HG03025 (cell line): ENCODE results near the gene FGFR2.

Experiments used
- ATAC-seq: cut with Tn5 transposase; IDR thresholded peaks from one replicate; pipeline ENCODE4 v1.9.1; 2021; ENCODE audit warnings: mild to moderate bottlenecking, moderate library complexity; ENCODE audit not compliant: unreplicated experiment, low FRiP score

FGFR2 gene

DNA sequence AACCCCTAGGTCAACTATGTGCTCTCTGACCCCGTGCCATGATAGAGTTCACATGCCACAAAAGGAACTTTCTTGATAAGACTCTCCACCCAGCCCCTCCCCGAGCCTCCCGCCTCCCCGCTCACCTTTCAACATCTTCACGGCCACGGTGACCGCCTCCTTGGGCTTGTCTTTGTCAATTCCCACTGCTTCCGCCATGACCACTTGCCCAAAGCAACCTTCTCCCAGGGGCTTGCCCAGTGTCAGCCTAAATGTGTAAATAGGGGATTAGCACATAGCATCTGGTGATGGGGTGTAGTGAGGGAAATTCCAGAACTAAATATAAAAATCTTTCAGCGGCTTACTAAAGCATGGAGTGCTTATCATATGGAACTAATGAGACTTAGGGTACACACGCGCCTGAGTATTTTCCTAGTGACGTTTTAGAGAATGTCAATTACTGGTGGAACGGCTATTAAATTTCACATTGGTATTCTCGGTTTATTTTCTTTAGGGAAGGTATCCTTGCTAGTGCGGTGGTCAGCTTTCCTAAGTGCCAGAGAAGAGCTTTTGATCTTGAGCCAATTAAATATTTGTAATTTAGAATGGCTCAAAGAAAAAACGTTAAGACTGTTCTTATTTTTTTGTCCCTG, 97.4 kb downstream of the FGFR2 start:
- ATAC-seq, result no peak

DNA sequence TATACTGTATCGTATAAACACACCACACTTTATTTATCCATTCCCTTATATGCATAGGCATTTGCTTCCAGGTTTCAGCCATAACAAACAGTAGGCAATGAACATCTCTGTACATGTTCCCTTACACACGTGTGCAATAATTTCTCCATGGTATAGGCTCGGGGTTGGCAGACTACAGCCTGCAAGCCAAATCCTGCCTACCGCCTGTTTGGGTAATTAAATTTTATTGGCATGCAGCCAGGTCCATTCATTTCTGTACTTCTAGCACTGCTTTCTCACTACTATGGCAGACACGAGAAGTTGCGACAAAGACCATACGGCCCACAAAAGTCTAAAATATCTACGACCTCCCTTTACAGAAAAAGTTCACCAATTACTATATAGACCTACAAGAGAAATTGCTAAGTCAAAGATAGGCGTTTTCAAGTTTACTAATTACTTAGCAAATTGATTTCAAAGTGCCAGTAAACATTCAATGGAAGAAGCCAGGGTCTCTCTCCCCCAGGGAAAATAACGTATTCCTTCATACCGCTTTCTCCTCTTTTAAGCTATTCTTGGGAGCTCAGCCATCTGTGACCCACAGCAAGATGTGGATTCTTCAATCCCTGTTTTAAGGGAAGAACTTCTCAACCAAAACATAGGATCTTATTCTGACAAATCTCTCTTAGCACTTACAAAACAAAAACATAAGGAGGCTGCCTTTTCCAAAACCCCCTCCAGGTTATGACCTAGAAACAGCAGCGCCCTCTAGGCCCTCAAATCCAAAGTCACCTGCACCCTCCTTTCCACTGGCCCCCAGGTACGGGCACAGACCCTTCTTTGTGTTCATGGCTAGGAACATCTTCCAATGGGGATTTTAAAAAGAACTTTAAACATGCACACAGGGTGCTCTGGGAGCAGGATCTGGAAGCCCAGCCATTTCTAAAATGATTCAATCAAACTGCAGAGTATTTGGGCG, 100.5 kb downstream of the FGFR2 start:
- ATAC-seq, result no peak

GRCh38 chr10:121495719-121496118, 102.5 kb downstream of the FGFR2 start:
- no peak for ATAC-seq

DNA sequence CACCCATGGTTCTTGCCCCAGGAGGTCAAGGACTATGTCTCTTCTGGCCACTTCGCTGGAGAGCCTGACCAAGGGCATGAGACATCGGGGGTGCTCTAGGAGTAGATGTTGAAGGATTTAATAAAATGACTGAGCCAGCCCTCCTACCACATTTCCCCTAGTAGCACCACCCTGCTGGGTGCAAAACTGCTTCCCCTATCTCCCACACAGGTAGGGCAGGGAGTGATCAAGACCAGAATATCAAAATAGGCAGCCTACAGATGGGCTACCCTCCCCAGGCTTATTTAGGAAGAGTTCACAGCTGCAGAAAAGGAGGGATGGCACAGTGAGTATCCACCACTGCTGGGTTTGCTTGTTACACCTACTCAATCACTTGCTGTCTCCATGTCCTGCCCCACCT, 103.9 kb downstream of the FGFR2 start:
- ATAC-seq, result no peak

GRCh38 chr10:121493521-121493920, 104.7 kb downstream of the FGFR2 start:
- ATAC-seq, result no peak

GRCh38 chr10:121490871-121491519, 107.2 kb downstream of the FGFR2 start:
- no peak for ATAC-seq

DNA sequence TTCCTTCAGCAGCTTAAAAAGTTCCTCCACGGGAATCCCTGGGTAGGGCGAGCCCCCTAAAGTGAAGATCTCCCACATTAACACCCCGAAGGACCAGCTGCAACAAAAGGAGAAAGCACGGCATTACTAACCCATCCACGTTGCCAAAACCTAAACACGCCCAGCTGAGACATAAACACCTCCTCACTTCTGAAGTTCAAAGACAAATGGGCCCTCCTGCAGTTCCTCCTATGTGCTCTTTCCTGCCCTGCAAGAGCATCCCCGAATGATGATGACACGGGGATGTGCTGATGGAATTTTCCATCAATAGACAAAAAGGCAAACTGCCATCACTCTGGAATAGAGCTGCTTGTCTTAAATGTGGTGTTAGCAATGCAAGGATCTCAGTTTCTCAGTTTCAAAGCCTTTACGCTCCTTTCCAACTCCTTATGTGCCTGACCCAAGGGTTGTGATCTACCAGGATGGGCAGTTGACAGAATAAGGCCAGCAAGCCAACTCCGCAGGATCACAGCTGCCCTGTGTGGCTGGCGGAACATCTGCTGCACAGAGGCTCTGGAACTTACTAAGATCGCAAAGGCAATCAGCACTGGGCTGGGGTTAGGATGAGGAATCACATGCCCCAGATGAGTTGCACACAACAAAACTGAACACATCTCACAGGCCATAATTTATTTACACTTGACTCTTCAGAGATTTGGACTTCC, 112.7 kb downstream of the FGFR2 start:
- ATAC-seq, result no peak

DNA sequence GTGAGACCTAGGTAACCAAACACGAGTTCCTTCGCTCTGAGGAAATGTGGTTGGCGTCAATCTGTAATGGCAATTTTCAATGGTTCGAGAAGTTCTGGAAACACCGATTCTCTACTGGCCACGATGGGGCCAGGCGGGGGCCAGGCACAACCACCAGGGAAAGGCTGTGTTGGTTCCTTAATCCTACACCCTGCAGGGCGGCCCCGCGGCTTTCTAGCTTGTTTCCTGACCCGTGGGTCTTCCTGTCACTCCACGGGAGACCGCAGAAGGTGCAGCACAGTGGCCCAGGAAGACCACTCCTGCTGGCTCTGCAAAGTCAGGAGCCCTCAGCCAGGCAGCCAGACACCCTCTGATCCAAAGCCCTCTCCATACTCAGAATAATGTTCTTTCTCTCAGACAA, 113.4 kb downstream of the FGFR2 start:
- ATAC-seq, result no peak

- no peak for ATAC-seq
These were observed 113.8 kb downstream of the FGFR2 start for GRCh38 chr10:121484401-121484800.

- no peak for ATAC-seq
These were observed 117.1 kb downstream of the FGFR2 start for GRCh38 chr10:121481180-121481579.

- ATAC-seq, result no peak
These were observed 119.7 kb downstream of the FGFR2 start for GRCh38 chr10:121478556-121478955.

DNA sequence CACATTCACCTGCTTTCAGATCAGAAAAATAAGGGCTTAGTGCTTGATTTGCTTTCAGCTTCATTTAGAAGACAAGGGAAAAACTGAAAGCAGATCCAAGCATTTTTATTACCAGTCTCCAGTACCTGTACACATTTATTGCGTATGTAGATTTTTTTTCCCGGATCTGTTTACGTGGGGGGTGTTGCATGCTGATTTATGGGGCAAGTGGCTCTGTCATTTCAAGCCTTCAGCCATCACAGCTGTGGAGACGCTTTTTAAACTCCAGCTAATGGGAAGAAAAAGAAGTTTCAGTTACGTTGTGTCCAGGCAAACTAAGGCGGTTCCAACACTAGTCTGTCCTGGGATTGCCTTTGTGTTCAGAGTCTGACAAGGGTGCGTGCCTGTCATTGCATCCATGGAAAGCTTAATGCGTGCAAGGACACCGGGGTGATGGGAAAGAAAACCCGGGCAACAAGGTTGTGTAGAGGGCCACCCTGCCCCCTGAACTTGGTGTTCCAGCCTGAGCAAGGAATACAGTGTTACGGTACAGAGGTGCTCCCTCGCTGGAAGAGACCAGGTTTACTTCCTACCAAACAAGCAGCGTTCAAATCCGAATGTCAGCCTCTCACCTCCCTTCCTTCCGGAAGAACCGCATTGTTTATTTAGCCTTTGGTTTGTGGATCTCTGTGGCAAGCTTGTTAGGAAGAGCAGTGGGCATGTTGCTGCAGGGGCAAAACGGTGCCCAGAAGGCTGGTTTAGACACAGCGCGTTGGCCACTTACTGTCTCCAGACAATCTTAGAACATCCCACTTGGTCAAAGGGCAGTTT, 128.2 kb downstream of the FGFR2 start:
- no peak for ATAC-seq

DNA sequence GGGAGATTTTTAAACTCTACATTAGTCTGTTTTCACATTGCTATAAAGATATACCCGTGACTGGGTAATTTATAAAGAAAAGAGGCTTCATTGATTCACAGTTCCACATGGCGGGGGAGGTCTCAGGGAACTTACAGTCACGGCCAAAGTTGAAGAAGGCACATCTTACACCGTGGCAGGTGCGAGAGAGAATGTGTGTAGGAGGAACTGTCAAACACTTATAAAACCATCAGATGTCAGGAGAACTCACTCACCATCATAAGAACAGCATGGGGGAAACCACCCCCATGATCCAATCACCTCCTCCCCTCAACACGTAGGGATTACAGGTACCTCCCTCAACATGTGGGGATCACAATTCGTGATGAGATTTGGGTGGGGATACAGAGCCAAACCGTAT, 129.5 kb downstream of the FGFR2 start:
- ATAC-seq, result no peak

DNA sequence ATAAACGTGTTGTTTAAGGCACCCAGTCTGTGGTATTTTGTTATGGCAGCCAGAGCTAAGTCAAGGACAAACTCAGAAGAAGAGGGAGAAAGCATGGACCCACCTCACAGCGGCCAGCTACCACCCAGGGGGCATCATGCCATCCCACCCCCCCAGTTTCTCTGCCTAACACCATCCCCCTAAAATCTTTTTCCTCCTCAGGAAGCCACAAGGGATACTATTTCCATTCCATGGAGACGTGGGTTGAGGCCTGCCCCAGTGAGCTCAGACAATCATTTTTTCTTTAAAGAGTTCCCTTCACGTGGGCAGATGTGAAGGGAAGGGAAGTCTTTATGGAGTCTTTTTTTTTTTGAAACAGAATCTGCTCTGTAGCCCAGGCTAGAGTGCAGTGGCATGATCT, 131.8 kb downstream of the FGFR2 start:
- ATAC-seq, result no peak

DNA sequence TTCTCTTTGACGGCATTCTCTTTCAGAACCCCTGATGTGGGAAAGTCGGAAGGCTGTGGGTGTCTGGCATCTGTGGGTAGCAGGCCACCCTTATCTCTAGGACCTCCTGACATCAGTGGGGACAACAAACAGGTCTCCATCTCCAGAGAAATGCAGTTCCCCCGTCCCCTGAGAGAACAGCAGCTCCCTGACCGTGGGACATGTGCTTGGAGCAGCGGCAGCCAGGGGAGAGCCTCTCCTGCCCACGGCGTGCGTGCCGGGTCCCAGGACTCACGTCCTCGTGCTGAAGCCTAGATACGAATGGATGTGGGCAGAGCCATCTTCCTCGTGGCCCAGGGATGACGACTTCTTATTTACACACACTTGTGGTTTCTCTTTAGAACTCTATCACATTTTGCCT, 133.0 kb downstream of the FGFR2 start:
- no peak for ATAC-seq

DNA sequence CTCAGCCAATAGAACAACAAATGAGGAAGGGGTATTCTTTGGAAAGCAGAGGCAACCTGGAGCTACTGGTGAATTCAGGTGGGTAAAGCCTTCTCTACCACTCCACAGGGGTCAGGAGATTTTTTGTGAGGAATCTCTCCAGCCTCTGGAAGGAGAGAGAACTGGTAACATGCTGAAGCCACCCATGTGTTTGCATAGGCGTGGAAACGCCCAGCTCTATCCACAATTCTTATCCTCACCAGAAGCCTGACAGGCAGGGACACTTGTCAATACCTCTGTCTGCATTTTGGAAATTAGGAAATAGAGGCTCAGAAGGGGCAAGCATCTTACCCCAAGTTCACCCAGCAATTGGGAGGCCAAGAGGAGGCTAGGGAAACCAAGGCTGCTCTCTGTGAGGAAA, 133.7 kb downstream of the FGFR2 start:
- ATAC-seq, result no peak

- no peak for ATAC-seq
These were observed 135.3 kb downstream of the FGFR2 start for GRCh38 chr10:121462955-121463354.

DNA sequence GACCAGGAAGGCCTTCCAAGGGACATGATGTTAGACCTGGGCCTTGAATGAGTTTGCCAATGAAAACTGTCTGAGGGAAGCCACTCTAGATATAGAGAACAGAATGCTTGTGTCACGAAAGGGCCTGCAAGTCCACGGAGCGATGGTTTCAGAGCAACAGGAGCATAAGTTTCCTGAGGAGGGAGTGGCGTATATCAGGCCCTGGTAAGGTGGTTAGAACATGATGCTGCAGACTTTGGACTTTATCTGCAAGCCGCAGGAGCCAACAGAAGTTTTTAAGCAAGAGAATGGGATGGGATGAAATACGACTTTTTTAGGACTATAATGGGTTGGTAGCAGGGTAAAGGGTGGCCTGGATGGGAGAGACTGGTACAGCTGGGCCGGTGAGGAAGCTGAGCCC, 136.0 kb downstream of the FGFR2 start:
- ATAC-seq, result no peak

DNA sequence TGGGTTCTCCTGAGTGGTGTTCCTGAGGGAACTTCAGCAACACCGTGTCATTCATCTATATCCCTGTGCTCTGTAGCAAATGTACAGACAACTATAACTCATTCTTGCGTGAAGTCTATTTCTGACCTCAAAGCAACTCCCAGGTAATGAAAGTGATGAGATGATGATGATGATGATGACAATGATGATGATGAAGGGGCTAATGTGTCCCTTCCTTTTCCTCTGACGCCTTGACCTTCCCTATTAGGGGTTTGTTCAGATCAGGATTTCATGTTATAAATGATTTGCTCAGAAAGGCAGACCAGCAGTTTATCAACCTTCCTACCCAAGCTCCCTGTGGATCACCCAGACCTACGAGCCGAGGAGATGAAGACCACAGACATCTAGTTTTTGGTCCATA, 136.9 kb downstream of the FGFR2 start:
- no peak for ATAC-seq

GRCh38 chr10:121460733-121461132, 137.5 kb downstream of the FGFR2 start:
- no peak for ATAC-seq
